GM12878 (cell line): Measurements from ENCODE around the gene SCLT1. TPM values are rescaled to one million over a fixed set of nuclear protein-coding genes. Genes with fewer than 3 reads are reported as not detected.

ENCODE experiments used
- ATAC-seq: fragments of 200-7000 bp; cut with Tn5 transposase; 3 replicates; pipeline ENCODE4 v1.9.1; 2020; ENCODE audit warnings: mild to moderate bottlenecking, moderate library complexity
- BruUV-seq: library from RNA; stranded (reverse); fragments of 400-500 nt; replicated peaks from 2 replicates; lab custom pipeline; 2021; lab: Mats Ljungman, UMichigan
- CTCF ChIA-PET: fragments of 300-600 bp; sonication (Branson Sonifier 250); formaldehyde crosslinking; extraction: SDS; loops from one replicate; lab custom pipeline; 2021; ENCODE audit warnings: inconsistent platforms; lab: Yijun Ruan, JAX
- POLR2A ChIA-PET: fragments of 350-600 bp; formaldehyde crosslinking; extraction: SDS; loops from one replicate; lab custom pipeline; 2021; ENCODE audit warnings: inconsistent platforms; lab: Charles Lee
- RAD21 ChIA-PET: fragments of 300-600 bp; sonication (Branson Sonifier 250); formaldehyde crosslinking; loops from one replicate; lab custom pipeline; 2023; ENCODE audit warnings: antibody characterized with exemption; ENCODE audit not compliant: unreplicated experiment; lab: Charles Lee
- SMC1A ChIA-PET: fragments of 300-600 bp; sonication (Branson Sonifier 250); formaldehyde crosslinking; loops from one replicate; lab custom pipeline; 2023; ENCODE audit not compliant: unreplicated experiment, uncharacterized antibody; lab: Charles Lee
- DNase-seq: peaks from one replicate; pipeline ENCODE4 v3.0.0-alpha.2; 2011; ENCODE audit warnings: low read depth, low spot score
- FAIRE-seq: peaks from 3 replicates; lab custom pipeline; 2011; peaks lifted over from hg19 to GRCh38; lab: Jason Lieb, UNC
- H2AFZ ChIP-seq: 2 replicates; pipeline ENCODE4 v1.6.0; 2011; ENCODE audit warnings: low read depth, low read length, control low read depth; ENCODE audit not compliant: control insufficient read depth
- H3K27ac ChIP-seq: 2 replicates; pipeline ENCODE4 v1.5.1; 2011; ENCODE audit warnings: control low read depth; ENCODE audit not compliant: control insufficient read depth, insufficient read depth
- H3K27me3 ChIP-seq, 2 experiments: replicated peaks in 1 of 2; 2 replicates each; pipeline versions ENCODE4 v1.6.0 to v1.6.1; 2011; ENCODE audit warnings: low read length in 1 of 2; ENCODE audit not compliant: control insufficient read depth in 2 of 2, insufficient read depth in 2 of 2
- H3K36me3 ChIP-seq, 2 experiments: 2 replicates each; pipeline ENCODE4 v1.5.1; 2011; ENCODE audit warnings: low read length in 1 of 2; ENCODE audit not compliant: control insufficient read depth in 2 of 2, insufficient read depth in 2 of 2
- H3K4me1 ChIP-seq: 2 replicates; pipeline ENCODE4 v1.6.1; 2011; ENCODE audit warnings: mild to moderate bottlenecking, low read length, moderate library complexity, mixed read lengths; ENCODE audit not compliant: control insufficient read depth, insufficient read depth
- H3K4me2 ChIP-seq: 2 replicates; pipeline ENCODE4 v1.6.0; 2011; ENCODE audit warnings: control low read depth; ENCODE audit not compliant: control insufficient read depth, insufficient read depth
- H3K4me3 ChIP-seq: fragments of 200-600 bp; sonication (generic); 2 replicates; pipeline ENCODE4 v1.5.1; 2016
- H3K79me2 ChIP-seq: 2 replicates; pipeline ENCODE4 v1.6.0; 2011; ENCODE audit warnings: low read length; ENCODE audit not compliant: control insufficient read depth, insufficient read depth
- H3K9ac ChIP-seq: 2 replicates; pipeline ENCODE4 v1.8.0; 2011; ENCODE audit warnings: low read length, control low read depth, mixed read lengths; ENCODE audit not compliant: control insufficient read depth, insufficient read depth
- H3K9me3 ChIP-seq: replicated peaks from 3 replicates; pipeline ENCODE4 v1.5.1; 2011; ENCODE audit warnings: mild to moderate bottlenecking, low read length; ENCODE audit not compliant: control insufficient read depth, insufficient read depth
- H4K20me1 ChIP-seq: 2 replicates; pipeline ENCODE4 v1.6.0; 2011; ENCODE audit not compliant: control insufficient read depth, insufficient read depth
- BHLHE40 ChIP-seq, 2 experiments: fragments of 450-650 bp in 1 of 2; IDR thresholded peaks; 2 replicates each; pipeline ENCODE4 v1.6.1; 2011 to 2017; ENCODE audit warnings: low read depth in 2 of 2, borderline replicate concordance in 1 of 2, improper control_type of control experiment in 1 of 2, low read length in 1 of 2, mild to moderate bottlenecking in 1 of 2
- CREM ChIP-seq: IDR thresholded peaks from 2 replicates; pipeline ENCODE4 v1.6.1; 2014; ENCODE audit warnings: antibody characterized with exemption, low read depth
- EZH2 ChIP-seq: IDR thresholded peaks from 2 replicates; pipeline ENCODE4 v1.6.1; 2012; ENCODE audit warnings: low read depth, mild to moderate bottlenecking, control low read depth, inconsistent platforms, low read length, borderline replicate concordance; ENCODE audit not compliant: control insufficient read depth
- HDAC2 ChIP-seq: fragments of 200-600 bp; sonication (generic); IDR thresholded peaks from 2 replicates; pipeline ENCODE4 v1.6.1; 2017
- JUNB ChIP-seq: IDR thresholded peaks from 2 replicates; pipeline ENCODE4 v1.6.1; 2016; ENCODE audit warnings: antibody characterized with exemption, mild to moderate bottlenecking
- KLF5 ChIP-seq: fragments of 450-650 bp; IDR thresholded peaks from 2 replicates; pipeline ENCODE4 v1.6.1; 2014; ENCODE audit warnings: mild to moderate bottlenecking; ENCODE audit not compliant: partially characterized antibody
- MTA3 ChIP-seq: IDR thresholded peaks from 2 replicates; pipeline ENCODE4 v1.6.1; 2012; ENCODE audit warnings: low read length, inconsistent platforms, borderline replicate concordance
- SMC3 ChIP-seq: IDR thresholded peaks from 2 replicates; pipeline ENCODE4 v1.6.1; 2011; ENCODE audit warnings: low read length, improper control_type of control experiment, borderline replicate concordance
- SPI1 ChIP-seq: IDR thresholded peaks from 2 replicates; pipeline ENCODE4 v1.6.1; 2011; ENCODE audit warnings: low read depth, mild to moderate bottlenecking, low read length, moderate library complexity, borderline replicate concordance; ENCODE audit not compliant: insufficient read depth
- SREBF1 ChIP-seq: IDR thresholded peaks from 2 replicates; pipeline ENCODE4 v1.6.1; 2012; ENCODE audit warnings: mild to moderate bottlenecking, low read length
- TCF12 ChIP-seq: IDR thresholded peaks from 2 replicates; pipeline ENCODE4 v1.6.1; 2011; ENCODE audit warnings: low read depth, mild to moderate bottlenecking, low read length
- ZNF207 ChIP-seq: fragments of 450-650 bp; IDR thresholded peaks from 2 replicates; pipeline ENCODE4 v1.6.1; 2014; ENCODE audit warnings: antibody characterized with exemption, mild to moderate bottlenecking, borderline replicate concordance
- ZNF217 ChIP-seq: fragments of 450-650 bp; IDR thresholded peaks from 2 replicates; pipeline ENCODE4 v1.6.1; 2017; ENCODE audit warnings: antibody characterized with exemption, mild to moderate bottlenecking
- WGBS: methylation state at CpG from one replicate; pipeline ENCODE4 v1.1.6; 2016; ENCODE audit warnings: low lambda C conversion rate; ENCODE audit not compliant: insufficient replicate concordance, insufficient coverage; ENCODE audit errors: missing lambda C conversion rate; 5-methylcytosine and 5-hydroxymethylcytosine counted together
- in situ Hi-C: fragments of 300-500 bp; cut with MboI; formaldehyde crosslinking; loops from 9 replicates; pipeline ENCODE4 v1.14.3; 2018; ENCODE audit warnings: mixed read lengths
- intact Hi-C: fragments of 100-400 bp; cut with micrococcal nuclease; formaldehyde crosslinking; loops from one replicate; pipeline ENCODE4 v1.14.2; 2022; ENCODE audit not compliant: unreplicated experiment
- polyA plus RNA-seq, 11 experiments: library from polyadenylated mRNA; depleted of rRNA in 4 of 11; unstranded in 6 of 11; stranded (reverse) in 5 of 11; fragments of >200 nt; fragmentation: Nextera tagmentation in 4 of 11; fragmentation: Illumina TruSeq in 1 of 11; extraction: Ambion mirVana in 4 of 11; extraction: Trizol in 1 of 11; gene quantifications; 1 replicate in 1 of 11; 2 replicates in 10 of 11; pipeline versions ENCODE4 v1.2.1 to v1.2.3, GENCODE V29; 2011 to 2016; ENCODE audit warnings: inconsistent platforms in 2 of 11, missing spikeins in 2 of 11, low read depth in 1 of 11
- total RNA-seq, 4 experiments: library from RNA; depleted of rRNA in 3 of 4; stranded (reverse); fragments of >200 nt in 3 of 4; fragmentation: Illumina TruSeq in 1 of 4; extraction: Trizol in 1 of 4; gene quantifications; 2 replicates each; pipeline versions ENCODE4 v1.2.1 to v1.2.3, GENCODE V29; 2013 to 2021
- TF ChIP-seq, protein P1 (sequence below): fragments of 450-650 bp; IDR thresholded peaks from 2 replicates; pipeline ENCODE4 v1.6.1; 2018; ENCODE audit warnings: mild to moderate bottlenecking, low read depth, moderate library complexity; ENCODE audit not compliant: partially characterized antibody
- TF ChIP-seq, protein P2 (sequence below): IDR thresholded peaks from 2 replicates; pipeline ENCODE4 v1.6.1; 2012; ENCODE audit warnings: low read depth, low read length, improper control_type of control experiment
- TF ChIP-seq, protein P3 (sequence below): IDR thresholded peaks from 2 replicates; pipeline ENCODE4 v1.6.1; 2012; ENCODE audit warnings: low read depth, low read length, improper control_type of control experiment
- TF ChIP-seq, protein P4 (sequence below): fragments of 450-650 bp; IDR thresholded peaks from 2 replicates; pipeline ENCODE4 v1.6.1; 2017; ENCODE audit warnings: mild to moderate bottlenecking
- TF ChIP-seq, protein P5 (sequence below): IDR thresholded peaks from 2 replicates; pipeline ENCODE4 v1.6.1; 2011; ENCODE audit warnings: borderline replicate concordance, low read depth, mild to moderate bottlenecking, moderate library complexity, low read length; ENCODE audit not compliant: insufficient read depth, poor library complexity, severe bottlenecking

SCLT1 gene
- total and polyA plus RNA-seq, 10 of the 15 experiments (the other 5 are each of a cell fraction or from before 2014, with no cell fraction given), result 7.8 to 31.4 (median 19.6) TPM

DNA sequence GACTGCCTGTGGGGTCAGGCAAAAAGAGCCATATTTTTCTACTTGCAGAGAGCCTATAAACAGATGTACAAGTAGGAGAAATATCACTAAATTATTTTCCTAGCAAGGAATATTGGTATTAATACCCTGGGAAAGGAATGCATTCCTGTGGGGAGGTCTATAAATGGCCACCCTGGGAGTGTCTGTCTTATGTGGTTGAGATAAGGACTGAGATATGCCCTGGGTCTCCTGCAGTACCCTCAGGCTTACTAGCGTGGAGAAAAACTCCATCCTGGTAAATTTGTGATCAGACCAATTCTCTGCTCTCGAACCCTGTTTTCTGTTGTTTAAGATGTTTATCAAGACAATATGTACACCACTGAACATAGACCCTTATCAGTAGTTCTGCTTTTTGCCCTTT is 38.0 kb upstream of the SCLT1 start:
- Histone ChIP-seq H4K20me1 (no peaks in the 10 kb centered on the region), H3K79me2 (no peaks in the 10 kb centered on the region), H3K4me2 (no peak overlapping the region), H3K4me3 (no peak overlapping the region), H3K9me3 (no peaks in the 10 kb centered on the region; the same call in 2 of the 3 replicates), H3K27ac (no peak overlapping the region), H3K4me1 (no peaks in the 10 kb centered on the region), H3K9ac (no peak overlapping the region), H2AFZ (no peak overlapping the region), H3K36me3 (no peaks in the 10 kb centered on the region), H3K27me3 (no peaks in the 10 kb centered on the region)
- BruUV-seq, result no TSS peak
- RAD21 ChIA-PET, result no interaction called here
- POLR2A ChIA-PET, result no interaction called here
- ATAC-seq (no peak), DNase-seq (no peak), FAIRE-seq (no peak)
- in situ Hi-C loops, result no loop called here
- CTCF ChIA-PET, result no interaction called here
- intact Hi-C loops, result no loop called here
- 61% methylated on average over 2 of the region's 2 CpGs for WGBS
- SMC1A ChIA-PET, result no interaction called here
- TF ChIP-seq SMC3 (no peak), KLF5 (no peak), SREBF1 (no peak), ZNF217 (no peak), MTA3 (no peak), TCF12 (no peak), HDAC2 (no peak), EZH2 (no peak), JUNB (no peak), BHLHE40 (IDR thresholded peaks at IDR 0.05; ENCODE audit: borderline replicate concordance in 1 of 2, low read depth in 2 of 2, low read length in 1 of 2) (no peak), CREM (no peak), ZNF207 (no peak), SPI1 (no peak)
- TF ChIP-seq, protein P1, sequence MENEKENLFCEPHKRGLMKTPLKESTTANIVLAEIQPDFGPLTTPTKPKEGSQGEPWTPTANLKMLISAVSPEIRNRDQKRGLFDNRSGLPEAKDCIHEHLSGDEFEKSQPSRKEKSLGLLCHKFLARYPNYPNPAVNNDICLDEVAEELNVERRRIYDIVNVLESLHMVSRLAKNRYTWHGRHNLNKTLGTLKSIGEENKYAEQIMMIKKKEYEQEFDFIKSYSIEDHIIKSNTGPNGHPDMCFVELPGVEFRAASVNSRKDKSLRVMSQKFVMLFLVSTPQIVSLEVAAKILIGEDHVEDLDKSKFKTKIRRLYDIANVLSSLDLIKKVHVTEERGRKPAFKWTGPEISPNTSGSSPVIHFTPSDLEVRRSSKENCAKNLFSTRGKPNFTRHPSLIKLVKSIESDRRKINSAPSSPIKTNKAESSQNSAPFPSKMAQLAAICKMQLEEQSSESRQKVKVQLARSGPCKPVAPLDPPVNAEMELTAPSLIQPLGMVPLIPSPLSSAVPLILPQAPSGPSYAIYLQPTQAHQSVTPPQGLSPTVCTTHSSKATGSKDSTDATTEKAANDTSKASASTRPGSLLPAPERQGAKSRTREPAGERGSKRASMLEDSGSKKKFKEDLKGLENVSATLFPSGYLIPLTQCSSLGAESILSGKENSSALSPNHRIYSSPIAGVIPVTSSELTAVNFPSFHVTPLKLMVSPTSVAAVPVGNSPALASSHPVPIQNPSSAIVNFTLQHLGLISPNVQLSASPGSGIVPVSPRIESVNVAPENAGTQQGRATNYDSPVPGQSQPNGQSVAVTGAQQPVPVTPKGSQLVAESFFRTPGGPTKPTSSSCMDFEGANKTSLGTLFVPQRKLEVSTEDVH, result no peak
- TF ChIP-seq, protein P2, sequence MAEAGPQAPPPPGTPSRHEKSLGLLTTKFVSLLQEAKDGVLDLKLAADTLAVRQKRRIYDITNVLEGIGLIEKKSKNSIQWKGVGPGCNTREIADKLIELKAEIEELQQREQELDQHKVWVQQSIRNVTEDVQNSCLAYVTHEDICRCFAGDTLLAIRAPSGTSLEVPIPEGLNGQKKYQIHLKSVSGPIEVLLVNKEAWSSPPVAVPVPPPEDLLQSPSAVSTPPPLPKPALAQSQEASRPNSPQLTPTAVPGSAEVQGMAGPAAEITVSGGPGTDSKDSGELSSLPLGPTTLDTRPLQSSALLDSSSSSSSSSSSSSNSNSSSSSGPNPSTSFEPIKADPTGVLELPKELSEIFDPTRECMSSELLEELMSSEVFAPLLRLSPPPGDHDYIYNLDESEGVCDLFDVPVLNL, result no peak
- TF ChIP-seq, protein P3, sequence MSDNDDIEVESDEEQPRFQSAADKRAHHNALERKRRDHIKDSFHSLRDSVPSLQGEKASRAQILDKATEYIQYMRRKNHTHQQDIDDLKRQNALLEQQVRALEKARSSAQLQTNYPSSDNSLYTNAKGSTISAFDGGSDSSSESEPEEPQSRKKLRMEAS, result no peak
- TF ChIP-seq, protein P4, sequence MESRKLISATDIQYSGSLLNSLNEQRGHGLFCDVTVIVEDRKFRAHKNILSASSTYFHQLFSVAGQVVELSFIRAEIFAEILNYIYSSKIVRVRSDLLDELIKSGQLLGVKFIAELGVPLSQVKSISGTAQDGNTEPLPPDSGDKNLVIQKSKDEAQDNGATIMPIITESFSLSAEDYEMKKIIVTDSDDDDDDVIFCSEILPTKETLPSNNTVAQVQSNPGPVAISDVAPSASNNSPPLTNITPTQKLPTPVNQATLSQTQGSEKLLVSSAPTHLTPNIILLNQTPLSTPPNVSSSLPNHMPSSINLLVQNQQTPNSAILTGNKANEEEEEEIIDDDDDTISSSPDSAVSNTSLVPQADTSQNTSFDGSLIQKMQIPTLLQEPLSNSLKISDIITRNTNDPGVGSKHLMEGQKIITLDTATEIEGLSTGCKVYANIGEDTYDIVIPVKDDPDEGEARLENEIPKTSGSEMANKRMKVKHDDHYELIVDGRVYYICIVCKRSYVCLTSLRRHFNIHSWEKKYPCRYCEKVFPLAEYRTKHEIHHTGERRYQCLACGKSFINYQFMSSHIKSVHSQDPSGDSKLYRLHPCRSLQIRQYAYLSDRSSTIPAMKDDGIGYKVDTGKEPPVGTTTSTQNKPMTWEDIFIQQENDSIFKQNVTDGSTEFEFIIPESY, result no peak
- TF ChIP-seq, protein P5, sequence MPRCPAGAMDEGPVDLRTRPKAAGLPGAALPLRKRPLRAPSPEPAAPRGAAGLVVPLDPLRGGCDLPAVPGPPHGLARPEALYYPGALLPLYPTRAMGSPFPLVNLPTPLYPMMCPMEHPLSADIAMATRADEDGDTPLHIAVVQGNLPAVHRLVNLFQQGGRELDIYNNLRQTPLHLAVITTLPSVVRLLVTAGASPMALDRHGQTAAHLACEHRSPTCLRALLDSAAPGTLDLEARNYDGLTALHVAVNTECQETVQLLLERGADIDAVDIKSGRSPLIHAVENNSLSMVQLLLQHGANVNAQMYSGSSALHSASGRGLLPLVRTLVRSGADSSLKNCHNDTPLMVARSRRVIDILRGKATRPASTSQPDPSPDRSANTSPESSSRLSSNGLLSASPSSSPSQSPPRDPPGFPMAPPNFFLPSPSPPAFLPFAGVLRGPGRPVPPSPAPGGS, result no peak
